Neural crest cell (in vitro differentiated cells): ENCODE results near the gene CRACR2B. TPM values are rescaled to one million over a fixed set of nuclear protein-coding genes. Genes with fewer than 3 reads are reported as not detected.

Experiments used
- DNase-seq: peaks from one replicate; pipeline ENCODE4 v3.0.0; 2021; ENCODE audit warnings: low read depth, mixed read lengths, low spot score
- H3K27ac Mint-ChIP-seq: one replicate; pipeline ENCODE4 v1.8.0; 2021; ENCODE audit warnings: mild to moderate bottlenecking, mixed read lengths; ENCODE audit not compliant: unreplicated experiment
- H3K27me3 Mint-ChIP-seq: 2 replicates; pipeline ENCODE4 v1.8.0; 2021; ENCODE audit warnings: low read depth, mild to moderate bottlenecking, mixed read lengths
- H3K36me3 Mint-ChIP-seq: 2 replicates; pipeline ENCODE4 v1.8.0; 2021; ENCODE audit warnings: low read depth, mild to moderate bottlenecking, mixed read lengths
- H3K4me1 Mint-ChIP-seq: 2 replicates; pipeline ENCODE4 v1.8.0; 2021; ENCODE audit warnings: mixed read lengths
- H3K4me3 Mint-ChIP-seq: one replicate; pipeline ENCODE4 v1.8.0; 2021; ENCODE audit warnings: mild to moderate bottlenecking, mixed read lengths
- H3K9me3 Mint-ChIP-seq: 2 replicates; pipeline ENCODE4 v1.8.0; 2021; ENCODE audit warnings: mixed read lengths
- CTCF ChIP-seq: fragments of 200-600 bp; sonication (generic); conservative IDR thresholded peaks from 2 replicates; pipeline ENCODE4 v1.5.0; 2021; ENCODE audit warnings: antibody characterized with exemption, mild to moderate bottlenecking
- total RNA-seq: library from RNA; stranded (reverse); gene quantifications from 2 replicates; pipeline ENCODE4 v1.2.1, GENCODE V29; 2021

The CRACR2B gene
- total RNA-seq, 1 donor from 2014 or later = 2.7 TPM

- Mint-ChIP-seq H3K27me3 (peaks cover 24% of the 10 kb centered on the region), H3K4me3 (no peak overlapping the region)
- DNase-seq = peak; percentile 71
Observed at GRCh38 chr11:849104-849824, 21.5 kb downstream of the CRACR2B start.

GRCh38 chr11:849951-850774 is 22.4 kb downstream of the CRACR2B start:
- DNase-seq = no peak
- Mint-ChIP-seq H3K9me3 (no peaks in the 10 kb centered on the region), H3K27me3 (peaks cover 23% of the 10 kb centered on the region), H3K27ac (no peak overlapping the region), H3K4me1 (peaks cover 5% of the 10 kb centered on the region), H3K36me3 (no peaks in the 10 kb centered on the region), H3K4me3 (peak overlapping the region; percentile 65)
- no peak for TF ChIP-seq CTCF

More at GRCh38 chr11:849104-849824, 21.5 kb downstream of the CRACR2B start:
- TF ChIP-seq CTCF = no peak
- Mint-ChIP-seq H3K4me1 (peaks cover 6% of the 10 kb centered on the region), H3K9me3 (no peaks in the 10 kb centered on the region), H3K27ac (no peak overlapping the region), H3K36me3 (no peaks in the 10 kb centered on the region)

- no peak for TF ChIP-seq CTCF
- H3K4me1 Mint-ChIP-seq = peaks cover 5% of the 10 kb centered on the region
- no peak overlapping the region for H3K27ac Mint-ChIP-seq
- H3K9me3 Mint-ChIP-seq = no peaks in the 10 kb centered on the region
- peak overlapping the region; percentile 72 for H3K4me3 Mint-ChIP-seq
- DNase-seq = no peak
- no peaks in the 10 kb centered on the region for H3K36me3 Mint-ChIP-seq
- H3K27me3 Mint-ChIP-seq = peaks cover 24% of the 10 kb centered on the region
Observed at GRCh38 chr11:850775-851763, 23.4 kb downstream of the CRACR2B start.

DNA sequence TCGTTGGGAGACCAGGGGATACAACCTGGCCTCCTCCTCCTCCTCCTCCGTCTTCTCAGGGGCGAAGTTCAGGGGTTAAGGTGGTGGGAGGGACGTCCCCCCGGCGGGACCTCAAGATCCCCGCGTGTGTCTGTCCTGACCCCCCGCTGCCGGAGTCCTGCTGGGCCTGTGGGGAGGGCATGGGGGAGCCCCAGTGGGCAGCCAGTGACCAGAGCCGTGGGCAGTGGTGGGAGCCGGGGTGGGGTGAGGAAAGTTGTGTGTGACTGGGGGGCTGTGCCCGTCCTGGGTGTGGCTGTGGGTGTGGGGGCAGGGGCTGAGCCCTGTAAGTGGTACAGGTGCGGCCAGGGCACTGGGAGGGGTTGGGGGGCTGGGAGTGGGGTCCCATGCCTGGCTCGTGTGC is 25.0 kb downstream of the CRACR2B start:
- no peaks in the 10 kb centered on the region for H3K36me3 Mint-ChIP-seq
- H3K9me3 Mint-ChIP-seq = no peaks in the 10 kb centered on the region
- no peak for DNase-seq
- H3K27me3 Mint-ChIP-seq = peaks cover 25% of the 10 kb centered on the region
- TF ChIP-seq CTCF = no peak
- H3K27ac Mint-ChIP-seq = no peak overlapping the region
- H3K4me3 Mint-ChIP-seq = no peak overlapping the region
- H3K4me1 Mint-ChIP-seq = peaks cover 5% of the 10 kb centered on the region
